HG02840 (cell line): Measurements from ENCODE around the gene CAMTA1.

Experiments used
- ATAC-seq: cut with Tn5 transposase; IDR thresholded peaks from one replicate; pipeline ENCODE4 v1.9.1; 2021; ENCODE audit warnings: mild to moderate bottlenecking, moderate library complexity, moderate number of reproducible peaks; ENCODE audit not compliant: unreplicated experiment, low FRiP score

Gene CAMTA1

DNA sequence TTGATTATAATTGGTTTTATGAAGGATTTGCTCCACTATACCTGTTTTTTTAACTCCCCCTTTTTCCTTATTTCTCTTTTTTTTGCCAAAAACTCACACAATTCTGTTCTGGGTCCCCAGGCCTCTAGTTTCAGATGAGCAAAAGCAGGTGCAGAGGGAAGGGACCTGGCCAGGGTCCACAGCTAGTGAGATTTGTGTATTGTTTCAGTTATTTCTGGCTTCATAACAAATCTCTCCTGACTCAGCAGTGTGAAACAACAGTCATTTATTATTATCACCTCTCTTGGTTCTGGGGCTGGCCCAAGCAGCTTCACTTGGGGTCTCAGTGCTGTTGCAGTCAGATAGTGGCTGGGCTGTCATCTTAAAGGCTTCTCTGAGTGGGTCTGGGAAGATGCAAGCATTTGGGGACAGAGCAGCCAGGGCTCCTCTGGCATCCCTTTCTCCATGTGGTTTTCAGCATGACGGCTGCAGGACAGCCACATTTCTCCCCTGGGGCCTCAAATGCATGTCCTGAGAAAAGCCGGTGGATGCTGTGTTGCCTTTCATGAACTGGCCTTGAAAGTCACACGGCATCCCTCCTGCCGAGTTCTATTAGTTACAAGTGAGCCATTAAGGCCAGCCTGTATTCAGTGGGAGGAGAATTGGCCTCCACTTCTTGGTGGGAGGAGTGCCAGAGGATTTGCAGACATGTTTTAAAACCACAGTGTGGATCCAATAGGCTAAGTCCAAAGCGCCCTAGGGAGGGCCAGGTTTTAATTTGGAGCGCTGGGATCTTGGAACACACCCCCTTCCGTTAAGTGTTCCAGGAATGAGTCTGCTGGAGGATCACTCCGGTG, 137.1 kb downstream of the CAMTA1 start:
- ATAC-seq, result no peak

DNA sequence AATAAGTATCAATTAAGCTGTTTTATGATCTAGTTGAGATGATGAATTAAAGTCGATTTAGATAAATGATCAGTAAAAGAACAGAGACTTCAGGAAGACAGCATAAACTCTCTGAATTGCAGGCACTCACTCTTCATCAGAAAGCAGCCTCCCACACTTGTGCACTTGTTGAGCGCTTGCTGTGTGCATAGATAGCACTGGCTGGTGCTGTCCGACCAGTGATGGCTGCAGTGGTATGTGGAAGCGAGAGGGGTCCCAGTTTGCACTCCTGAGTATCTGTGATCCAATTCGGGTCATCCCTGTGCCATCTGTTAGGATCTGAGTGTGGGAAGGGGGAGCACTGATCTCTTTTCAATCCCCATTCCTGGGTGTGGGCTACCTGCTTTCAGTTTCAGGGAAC, 137.8 kb downstream of the CAMTA1 start:
- ATAC-seq, result no peak

DNA sequence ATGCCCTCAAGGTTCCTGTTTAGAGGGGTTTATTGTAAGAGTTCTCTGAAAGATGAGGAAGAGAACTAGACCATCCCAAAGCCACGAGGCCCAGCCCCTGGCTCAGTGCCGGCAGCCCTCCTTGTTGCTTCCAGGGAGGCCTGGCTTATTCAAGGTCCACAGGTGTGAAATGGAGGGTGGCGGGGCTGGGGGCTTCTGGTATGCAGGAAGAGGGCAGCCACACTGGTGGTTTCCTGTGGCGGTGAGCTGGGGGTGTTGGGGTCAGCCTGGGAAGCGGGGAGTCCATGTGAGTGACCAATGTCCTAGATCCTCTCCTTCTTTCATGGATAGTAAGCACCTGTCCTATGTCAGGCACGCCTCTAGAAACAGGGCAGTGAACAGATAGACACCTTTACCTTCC, 138.2 kb downstream of the CAMTA1 start:
- ATAC-seq, result no peak

DNA sequence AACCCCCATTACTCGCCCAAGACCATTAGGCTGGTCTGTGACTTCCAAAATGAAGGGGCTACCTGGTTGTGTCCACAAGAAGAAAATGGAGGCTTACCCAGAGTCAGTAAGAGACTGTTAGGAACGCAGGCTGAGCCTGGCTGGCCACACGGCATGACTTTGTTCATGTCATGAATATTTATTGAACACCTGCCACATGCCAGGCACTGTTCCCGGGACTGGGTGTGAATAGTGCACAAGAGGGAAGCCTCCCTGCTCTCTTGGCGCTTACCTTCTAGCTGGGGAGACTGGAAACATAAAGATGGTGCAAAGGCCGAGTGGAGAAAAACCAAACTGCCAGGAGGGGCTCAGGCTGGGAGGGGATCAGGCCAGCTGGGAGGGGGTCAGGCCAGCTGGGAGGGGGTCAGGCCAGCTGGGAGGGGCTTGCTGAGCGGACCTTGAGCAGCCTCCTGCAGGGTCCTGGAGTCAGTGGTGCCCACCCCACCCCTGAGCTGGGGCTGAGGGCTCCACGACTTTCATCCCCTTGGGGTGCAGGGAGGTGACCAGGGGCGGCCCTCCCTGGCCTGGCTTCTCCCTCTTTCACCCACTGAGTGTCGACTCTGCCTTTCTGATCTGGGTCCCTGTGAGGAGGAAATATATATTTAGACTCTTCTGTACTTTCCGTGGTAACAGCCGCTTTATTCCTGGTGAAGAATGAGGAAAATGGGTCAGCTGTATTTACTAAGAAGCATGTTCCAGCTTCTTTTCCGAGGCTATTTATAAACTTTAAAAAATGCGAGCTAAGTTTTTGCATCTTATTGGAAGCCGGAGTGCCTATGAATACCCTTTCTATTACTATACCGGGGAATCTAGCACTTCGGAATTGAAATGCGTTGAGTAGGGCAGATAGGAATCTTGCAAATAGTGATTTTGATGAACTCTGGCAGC, 139.0 kb downstream of the CAMTA1 start:
- no peak for ATAC-seq

DNA sequence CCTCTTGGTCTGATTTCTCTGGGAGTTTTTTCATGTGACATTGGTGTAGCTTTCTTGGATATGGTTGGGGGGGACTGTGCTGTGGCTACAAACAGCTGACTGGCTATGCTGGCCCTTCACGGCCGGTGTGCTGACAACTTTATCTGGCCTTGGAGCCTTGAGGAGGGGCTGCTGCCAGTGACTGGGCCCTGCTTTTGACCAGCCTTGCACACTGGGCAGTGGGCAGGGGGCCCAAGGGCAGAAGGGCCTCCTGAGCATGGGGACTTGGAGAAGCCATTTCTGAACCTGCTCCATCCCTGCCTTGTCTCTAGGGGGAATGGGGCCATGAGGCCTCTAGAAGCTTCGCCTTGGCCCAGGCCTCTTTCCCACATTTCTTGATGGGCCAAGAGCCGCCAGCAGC, 139.6 kb downstream of the CAMTA1 start:
- no peak for ATAC-seq

DNA sequence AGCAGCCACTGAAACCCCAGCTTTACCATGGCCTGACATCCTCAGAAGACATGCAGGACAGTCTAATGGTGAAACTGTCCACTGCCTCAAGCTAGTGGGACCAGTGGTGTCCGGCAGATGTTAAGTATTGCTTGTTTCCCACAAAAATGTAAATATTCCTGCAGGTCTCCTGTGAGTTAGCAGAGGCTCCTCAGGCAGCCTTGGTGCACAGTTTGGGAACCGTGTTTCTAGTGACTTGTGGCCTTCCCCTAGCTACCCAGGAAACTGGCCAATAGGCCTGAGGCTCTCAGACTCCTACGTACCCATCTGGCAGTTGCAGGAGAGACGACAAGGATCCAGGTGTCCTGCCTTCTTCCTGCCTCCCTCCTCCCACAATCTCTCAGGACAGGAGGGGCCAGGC, 142.4 kb downstream of the CAMTA1 start:
- no peak for ATAC-seq

DNA sequence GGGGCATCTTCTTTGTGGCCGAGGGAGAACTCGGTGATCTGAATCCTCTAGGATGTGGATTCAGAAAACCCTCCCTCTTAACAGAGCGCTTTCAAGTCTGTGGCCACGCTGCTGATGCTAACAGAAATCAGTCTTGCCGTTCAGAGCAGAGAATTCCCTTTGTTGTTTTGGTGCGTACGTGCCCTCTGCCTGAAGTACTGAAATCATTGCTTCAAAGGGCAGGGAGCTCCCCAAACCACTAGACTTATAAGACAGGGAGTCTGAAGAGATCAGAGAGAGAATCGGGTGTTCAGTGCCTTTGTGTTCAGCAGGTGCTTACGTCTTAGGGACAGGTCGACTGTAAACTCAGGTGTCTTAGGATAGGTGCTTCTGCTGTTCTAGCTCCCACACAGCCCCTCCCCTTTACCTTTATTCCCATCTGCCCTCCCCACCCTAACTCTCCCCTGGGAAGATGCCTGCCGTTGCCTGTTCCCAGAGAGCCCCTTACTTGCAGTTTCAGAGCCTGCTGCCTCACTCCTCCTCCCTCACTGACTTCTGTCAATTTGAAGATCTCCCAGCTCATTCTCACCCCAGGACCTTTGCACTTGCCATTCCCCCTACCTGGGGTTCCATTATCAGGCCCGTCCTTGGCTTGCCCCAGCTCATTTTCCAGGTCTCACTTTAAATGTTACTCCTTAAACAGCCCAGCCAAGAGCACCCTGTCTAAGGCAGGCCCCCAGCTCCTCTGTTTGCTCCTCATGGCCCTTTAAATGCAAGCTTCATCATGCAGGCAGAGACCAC, 143.0 kb downstream of the CAMTA1 start:
- no peak for ATAC-seq

DNA sequence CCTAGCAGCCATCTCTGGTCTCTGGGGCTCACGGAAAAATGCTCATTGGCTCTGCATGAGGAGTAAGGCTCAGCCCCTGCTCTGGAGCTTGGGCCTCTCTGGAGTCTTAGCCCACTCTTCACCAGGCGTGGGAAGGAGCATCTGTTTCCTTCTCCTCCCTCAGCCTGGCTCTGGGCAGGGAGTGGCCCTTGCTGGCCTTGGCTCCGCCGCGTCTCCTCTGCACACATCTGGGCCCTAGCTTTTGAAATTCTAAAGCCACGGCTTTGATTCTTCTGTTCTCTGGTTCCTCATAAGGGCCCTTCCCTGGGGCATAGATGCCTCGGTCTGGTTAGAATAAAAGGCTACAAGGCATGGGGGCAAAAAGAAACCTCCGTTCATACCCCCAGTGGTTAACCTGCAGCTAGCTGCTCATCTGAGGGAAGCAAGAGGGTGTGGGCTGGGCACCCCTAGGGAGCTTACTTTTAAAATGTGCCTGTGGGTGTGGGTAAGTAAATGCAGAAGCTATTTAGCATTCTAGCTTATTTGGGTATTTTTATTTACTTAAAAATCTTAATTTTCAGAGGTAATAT, 145.6 kb downstream of the CAMTA1 start:
- no peak for ATAC-seq

DNA sequence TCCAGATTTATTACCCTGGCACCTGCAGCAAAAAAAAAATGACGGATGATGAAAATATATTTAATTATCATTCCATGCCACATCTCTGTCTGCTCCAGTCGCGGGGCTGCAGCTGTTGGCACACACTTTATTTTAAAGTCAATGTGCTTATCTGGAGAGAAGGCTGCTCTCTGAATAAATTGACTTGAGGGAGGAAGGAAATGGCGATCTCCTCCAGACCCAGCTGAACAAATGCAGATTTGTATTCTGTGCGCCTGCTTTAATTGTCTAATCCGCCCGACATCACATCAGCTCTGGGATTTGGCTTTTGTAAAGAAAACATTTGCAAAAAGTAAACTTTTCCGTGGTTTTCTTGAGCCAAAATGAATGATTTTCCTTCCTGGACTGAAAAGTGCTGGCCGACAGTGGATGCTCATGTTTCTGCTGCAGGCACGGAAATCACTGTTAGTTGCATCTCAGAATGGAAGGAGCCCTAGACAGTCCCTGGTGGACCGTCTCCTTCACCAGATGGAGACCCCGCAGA, 150.2 kb downstream of the CAMTA1 start:
- no peak for ATAC-seq

DNA sequence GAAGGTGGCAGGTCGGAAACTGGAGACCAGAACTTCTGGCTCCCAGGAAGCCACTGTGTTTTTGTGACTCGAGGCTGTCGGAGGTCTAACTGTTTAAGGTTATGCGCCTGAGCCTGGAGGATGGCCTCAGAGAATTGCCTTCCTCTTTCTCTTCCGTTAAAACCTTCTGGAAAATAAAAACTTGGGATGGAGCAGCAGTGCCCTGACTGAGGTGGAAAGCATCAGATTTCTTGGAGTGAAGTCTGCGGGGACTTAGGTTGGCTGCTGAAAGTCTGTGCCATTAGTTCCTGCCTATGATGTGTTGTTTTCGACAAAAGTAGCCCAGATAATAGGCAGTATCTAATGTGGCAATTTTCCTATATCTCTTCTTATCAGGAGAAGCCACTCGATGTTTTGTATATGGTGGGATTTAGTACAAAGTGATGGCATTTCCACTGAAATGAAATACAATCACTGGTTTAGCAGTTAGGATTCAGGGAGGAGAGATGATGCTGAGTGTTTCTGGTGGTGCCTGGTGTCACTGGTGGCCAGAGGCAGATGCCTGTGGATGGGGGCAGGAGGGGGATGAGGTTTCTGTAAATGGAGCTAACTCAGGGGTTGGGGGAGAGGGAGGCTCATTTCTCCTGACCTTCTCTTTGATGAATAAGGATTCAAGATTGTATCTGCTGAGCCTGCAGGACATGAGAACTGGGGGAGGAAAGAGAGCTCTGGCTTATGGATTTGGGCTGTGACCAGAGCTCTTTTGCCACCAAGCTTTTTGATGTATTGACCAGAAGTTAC, 150.8 kb downstream of the CAMTA1 start:
- no peak for ATAC-seq

DNA sequence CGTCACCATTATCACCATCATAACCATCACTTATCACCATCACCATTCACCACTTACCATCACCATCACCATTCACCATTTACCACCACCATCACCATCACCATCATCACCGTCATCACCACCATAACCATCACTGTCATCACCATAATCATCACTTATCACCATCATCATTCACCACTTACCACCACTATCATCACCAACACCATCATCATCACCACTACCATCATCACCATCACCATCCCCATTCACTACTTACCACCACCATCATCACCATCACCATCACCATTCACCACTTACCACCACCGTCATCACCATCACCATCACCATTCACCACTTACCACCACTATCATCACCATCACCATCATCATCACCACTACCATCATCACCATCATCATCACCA, 151.8 kb downstream of the CAMTA1 start:
- no peak for ATAC-seq

DNA sequence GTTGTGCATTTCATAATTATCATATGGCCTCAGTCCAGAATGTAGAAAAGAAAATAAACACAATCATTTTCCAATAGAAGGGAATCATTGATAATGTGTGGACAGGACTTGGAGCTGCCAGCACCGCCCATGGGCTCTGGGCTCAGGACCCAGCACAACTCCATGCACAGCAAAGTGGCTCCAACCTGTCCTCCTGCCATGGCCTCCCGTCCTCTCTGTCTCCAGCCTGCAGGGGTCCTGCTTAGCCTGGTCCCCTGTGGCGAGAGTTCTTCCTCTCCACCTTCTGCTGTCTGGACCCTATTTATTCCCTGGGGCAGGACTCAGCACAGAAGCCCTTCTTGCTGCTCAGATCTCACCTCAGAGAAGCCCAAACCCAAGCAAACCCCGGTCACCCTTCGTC, 154.1 kb downstream of the CAMTA1 start:
- no peak for ATAC-seq

DNA sequence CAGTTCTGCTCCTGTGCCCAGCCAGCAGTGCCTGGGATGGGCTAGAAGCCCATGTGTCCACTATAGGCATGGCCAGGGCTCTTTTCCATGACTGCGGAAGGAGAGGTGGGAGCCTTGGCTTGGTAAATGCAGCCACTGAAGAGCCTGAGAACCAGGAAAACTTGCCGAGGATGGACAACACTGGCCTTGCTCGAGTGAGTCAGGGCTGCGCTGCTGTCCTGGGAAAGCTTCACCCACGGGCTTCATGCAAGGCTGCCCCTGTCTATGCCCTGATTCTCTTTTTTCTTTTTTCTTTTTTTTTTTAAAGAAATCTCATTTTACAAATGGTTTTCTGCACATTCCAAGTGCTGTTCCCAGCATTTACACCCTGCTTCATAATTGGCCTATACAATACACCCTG, 156.5 kb downstream of the CAMTA1 start:
- no peak for ATAC-seq

DNA sequence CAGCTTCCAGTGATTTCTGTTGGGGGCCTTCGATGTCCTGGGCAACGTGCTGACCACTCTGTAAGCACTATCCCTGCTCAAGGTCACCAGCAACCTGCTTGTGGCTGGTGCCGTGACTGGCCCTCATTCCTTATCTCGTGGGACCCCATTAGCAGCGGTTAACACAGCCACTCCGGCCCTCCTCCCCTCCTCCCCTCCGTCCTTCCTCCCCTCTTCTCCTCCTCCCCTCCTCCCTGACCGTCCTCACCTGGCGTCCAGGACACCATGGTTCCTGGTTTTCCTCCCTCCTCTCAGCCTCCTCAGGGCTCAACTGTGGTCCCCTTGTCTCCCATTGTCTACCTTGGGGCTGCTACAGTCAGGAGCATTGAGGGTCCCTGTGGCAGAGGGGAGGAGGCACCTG, 157.7 kb downstream of the CAMTA1 start:
- ATAC-seq, result no peak

DNA sequence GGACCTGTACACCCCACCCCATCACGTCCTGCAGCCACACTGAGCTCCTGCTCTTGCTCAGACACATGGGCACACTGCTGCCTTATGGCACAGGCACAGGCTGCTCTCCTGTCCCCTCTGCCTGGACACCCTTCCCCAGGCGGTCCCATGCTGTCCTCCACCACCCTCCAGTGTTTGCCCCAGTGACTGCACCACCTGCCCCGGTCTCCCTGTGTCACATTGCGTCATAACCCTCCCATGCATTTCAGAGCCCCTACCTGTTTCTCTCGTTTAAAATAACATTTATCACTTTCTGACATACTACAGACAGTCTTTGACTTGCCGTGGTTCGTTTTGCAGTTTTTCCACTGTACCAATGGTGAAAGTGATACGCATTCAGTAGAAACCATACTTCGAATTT, 159.2 kb downstream of the CAMTA1 start:
- no peak for ATAC-seq

DNA sequence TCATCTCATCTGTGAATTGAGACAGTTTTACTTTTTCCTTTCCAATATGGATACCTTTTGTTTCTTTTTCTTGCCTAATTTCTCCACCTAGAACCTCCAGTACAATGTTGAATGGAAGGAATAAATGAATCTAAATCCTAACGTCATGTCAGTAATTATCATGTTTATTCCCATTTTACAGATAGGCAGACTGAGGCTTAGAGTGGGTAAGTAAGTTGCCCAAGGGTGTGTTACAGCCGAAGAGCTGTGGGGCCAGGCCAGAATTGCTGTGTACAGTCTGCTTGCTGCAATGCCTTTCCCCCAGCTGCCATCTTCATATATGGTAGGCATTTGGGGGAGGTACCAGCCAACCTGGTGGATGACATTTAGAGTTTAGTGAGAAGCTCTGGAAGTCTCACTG, 162.7 kb downstream of the CAMTA1 start:
- no peak for ATAC-seq

DNA sequence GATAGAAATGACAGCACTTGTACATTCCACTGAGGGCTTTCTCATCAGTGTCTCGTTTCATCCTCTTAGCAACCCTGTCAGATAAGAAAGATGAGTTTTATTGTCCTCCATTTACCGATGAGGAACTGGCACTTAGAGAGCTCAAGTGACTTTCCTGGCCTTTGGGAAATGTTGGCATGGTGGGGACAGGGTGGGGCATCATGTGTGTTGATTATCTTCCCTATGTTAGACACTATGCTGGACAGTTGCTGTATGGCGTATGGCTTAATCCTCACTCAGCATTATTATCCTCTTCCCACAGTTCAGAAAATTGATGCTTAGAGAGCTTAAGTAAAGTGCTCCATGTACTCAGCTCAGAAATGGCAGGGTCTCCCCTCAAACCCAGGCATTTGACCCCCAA, 163.2 kb downstream of the CAMTA1 start:
- ATAC-seq, result no peak

DNA sequence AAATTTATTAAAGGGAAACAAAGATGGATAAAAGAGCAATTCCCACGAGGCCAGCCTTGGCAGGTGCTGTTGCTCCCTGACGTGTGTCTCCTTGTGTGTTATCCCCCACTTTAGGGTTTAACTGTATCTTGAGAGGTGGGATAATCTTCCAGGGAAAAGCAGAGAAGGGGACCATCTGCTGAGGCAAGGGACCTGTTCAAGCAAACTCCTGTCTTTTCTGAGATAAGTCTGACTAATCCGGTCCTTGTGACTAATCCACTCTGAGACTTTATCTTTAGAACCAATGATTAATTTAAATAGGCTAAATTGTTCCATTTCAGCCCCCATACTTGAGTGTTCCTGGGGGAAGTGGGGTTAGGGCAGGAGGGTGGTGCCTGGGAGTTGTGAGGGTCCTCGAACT, 163.6 kb downstream of the CAMTA1 start:
- ATAC-seq, result no peak

DNA sequence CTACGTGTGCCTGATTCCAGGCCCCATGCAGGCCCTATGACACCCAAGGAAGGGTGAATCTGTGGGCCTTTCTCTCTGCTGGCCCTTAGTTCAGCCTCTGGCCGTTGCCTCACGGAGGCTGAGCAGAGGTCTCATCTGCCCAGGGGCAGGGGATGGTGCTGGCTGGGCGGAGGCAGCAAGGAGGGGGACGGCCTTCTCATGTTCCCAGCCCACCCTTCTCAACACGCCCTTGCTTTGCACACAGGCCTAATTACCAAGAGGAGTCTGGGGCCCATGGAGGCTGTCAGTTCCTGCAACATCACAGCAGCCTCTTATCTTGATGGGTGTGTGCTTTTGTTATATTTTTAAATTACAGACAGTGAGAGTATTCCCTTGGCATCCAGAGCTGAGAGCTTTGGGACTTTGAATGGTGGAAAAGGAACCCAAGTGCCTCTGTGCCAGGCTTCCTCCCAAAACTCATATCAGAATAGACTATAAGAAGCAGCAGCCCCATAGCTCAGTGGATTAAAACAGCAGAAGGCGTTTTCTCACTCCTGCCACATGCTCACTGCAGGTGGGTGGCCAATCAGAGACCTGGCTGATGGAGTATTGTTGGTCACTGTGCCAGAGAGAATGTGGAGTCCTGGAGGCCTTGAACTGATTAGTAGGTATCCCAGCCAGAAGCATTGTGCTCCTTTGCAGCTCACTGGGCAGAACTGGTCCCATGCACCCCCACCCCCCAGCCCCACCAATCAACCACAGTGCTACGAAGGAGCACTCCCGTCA, 164.9 kb downstream of the CAMTA1 start:
- no peak for ATAC-seq
